ENCODE data around the gene PTPRU. TPM values are rescaled to one million over a fixed set of nuclear protein-coding genes. Genes with fewer than 3 reads are reported as not detected.

Gene PTPRU
- total RNA-seq, 4 donors from 2014 or later, result 11.4 to 59.4 (median 35.3) TPM

- intact Hi-C loops (cut with DNase I; ENCODE audit: low total_unique reads), result no loop called here
- no peaks in the 10 kb centered on the region for H3K27me3 ChIP-seq
- in situ Hi-C loops (cut with MboI; ENCODE audit: low sequenced_read_pairs in 4 of 4), result loop anchor here (25.0 kb wide), 4 partner anchors 841 to 1441 kb away; no protein-coding TSS in a partner anchor
- no peak overlapping the region for H3K4me3 ChIP-seq
- no peak for TF ChIP-seq CTCF (IDR thresholded peaks at IDR 0.05 in 4 of 5, conservative IDR thresholded peaks at IDR 0.05 in 1 of 5)
- no peak for TF ChIP-seq POLR2A (IDR thresholded peaks at IDR 0.05)
- no peak overlapping the region for H3K27ac ChIP-seq
- no peaks in the 10 kb centered on the region for H3K9me3 ChIP-seq
- H3K4me1 ChIP-seq, result no peaks in the 10 kb centered on the region
- ATAC-seq (no peak), DNase-seq (no peak)
- H3K36me3 ChIP-seq, result no peaks in the 10 kb centered on the region
Observed at GRCh38 chr1:29245876-29246275, 9.6 kb downstream of the PTPRU start.

GRCh38 chr1:29247044-29247443 is 10.7 kb downstream of the PTPRU start:
- H3K4me1 ChIP-seq, result no peaks in the 10 kb centered on the region
- intact Hi-C loops (cut with DNase I; ENCODE audit: low total_unique reads) (no loop called here), in situ Hi-C loops (cut with MboI; ENCODE audit: low sequenced_read_pairs in 4 of 4) (loop anchor here (25.0 kb wide), 4 partner anchors 840 to 1440 kb away; no protein-coding TSS in a partner anchor)
- no peak for TF ChIP-seq POLR2A (IDR thresholded peaks at IDR 0.05)
- no peak for TF ChIP-seq CTCF (IDR thresholded peaks at IDR 0.05 in 4 of 5, conservative IDR thresholded peaks at IDR 0.05 in 1 of 5)
- H3K4me3 ChIP-seq, result no peak overlapping the region
- no peaks in the 10 kb centered on the region for H3K36me3 ChIP-seq
- ATAC-seq (no peak), DNase-seq (no peak)
- H3K27ac ChIP-seq, result no peak overlapping the region
- H3K27me3 ChIP-seq, result no peaks in the 10 kb centered on the region
- H3K9me3 ChIP-seq, result no peaks in the 10 kb centered on the region

- DNase-seq (no peak), ATAC-seq (no peak)
- intact Hi-C loops (cut with DNase I; ENCODE audit: low total_unique reads), result no loop called here
- Histone ChIP-seq H3K4me1 (no peaks in the 10 kb centered on the region), H3K4me3 (no peak overlapping the region), H3K27me3 (no peaks in the 10 kb centered on the region), H3K27ac (no peak overlapping the region), H3K9me3 (no peaks in the 10 kb centered on the region), H3K36me3 (no peaks in the 10 kb centered on the region)
- in situ Hi-C loops (cut with MboI; ENCODE audit: low sequenced_read_pairs in 4 of 4), result loop anchor here (25.0 kb wide), 4 partner anchors 840 to 1440 kb away; no protein-coding TSS in a partner anchor
- TF ChIP-seq CTCF (IDR thresholded peaks at IDR 0.05 in 4 of 5, conservative IDR thresholded peaks at IDR 0.05 in 1 of 5), result no peak
Observed at GRCh38 chr1:29247571-29248273, 11.4 kb downstream of the PTPRU start.

- Histone ChIP-seq H3K27me3 (no peaks in the 10 kb centered on the region), H3K36me3 (no peaks in the 10 kb centered on the region), H3K4me3 (no peak overlapping the region), H3K4me1 (no peaks in the 10 kb centered on the region), H3K9me3 (no peaks in the 10 kb centered on the region), H3K27ac (no peak overlapping the region)
- in situ Hi-C loops (cut with MboI; ENCODE audit: low sequenced_read_pairs in 4 of 4) (loop anchor here (25.0 kb wide), 4 partner anchors 839 to 1439 kb away; no protein-coding TSS in a partner anchor), intact Hi-C loops (cut with DNase I; ENCODE audit: low total_unique reads) (no loop called here)
- DNase-seq, result no peak
- ATAC-seq, result no peak
- TF ChIP-seq CTCF (IDR thresholded peaks at IDR 0.05 in 4 of 5, conservative IDR thresholded peaks at IDR 0.05 in 1 of 5), result no peak
- no peak for TF ChIP-seq POLR2A (IDR thresholded peaks at IDR 0.05)
Observed at GRCh38 chr1:29248409-29248808, 12.1 kb downstream of the PTPRU start.

All from gastrocnemius medialis (tissue), 4 donors.